ENCODE results near the gene PATE3. TPM values are rescaled to one million over a fixed set of nuclear protein-coding genes. Genes with fewer than 3 reads are reported as not detected.

PATE3 gene
- total RNA-seq, 2 experiments from 2014 or later: not detected

GRCh38 chr11:125778728-125779127, 9.2 kb upstream of the PATE3 start, which contains the start of gene PATE2:
PATE2 (minus strand) TSS chr11:125778828; CDS start chr11:125778773, 55 bp downstream.
- no peak for ATAC-seq (ENCODE audit: low read depth)
- peaks cover 8% of the 10 kb centered on the region for H3K27me3 Mint-ChIP-seq
- no peak within 1 kb of the TSS for H3K27ac Mint-ChIP-seq
- H3K4me1 Mint-ChIP-seq: peaks cover 2% of the 10 kb centered on the region
- no peaks in the 10 kb centered on the region for H3K36me3 Mint-ChIP-seq
- POLR2A ChIA-PET: no interaction called here
- no peak within 1 kb of the TSS for H3K4me3 Mint-ChIP-seq
- DNase-seq: no peak
- H3K9me3 Mint-ChIP-seq: no peaks in the 10 kb centered on the region

GRCh38 chr11:125784678-125785077, 3.2 kb upstream of the PATE3 start:
- no peaks in the 10 kb centered on the region for H3K9me3 Mint-ChIP-seq
- H3K36me3 Mint-ChIP-seq: no peaks in the 10 kb centered on the region
- H3K4me3 Mint-ChIP-seq: no peak overlapping the region
- POLR2A ChIA-PET: no interaction called here
- ATAC-seq (ENCODE audit: low read depth) (no peak), DNase-seq (no peak)
- peaks cover 5% of the 10 kb centered on the region for H3K27me3 Mint-ChIP-seq
- H3K4me1 Mint-ChIP-seq: no peaks in the 10 kb centered on the region
- no peak overlapping the region for H3K27ac Mint-ChIP-seq

- Mint-ChIP-seq H3K27me3 (peaks cover 4% of the 10 kb centered on the region), H3K4me1 (no peaks in the 10 kb centered on the region), H3K36me3 (no peaks in the 10 kb centered on the region), H3K4me3 (no peak overlapping the region), H3K27ac (no peak overlapping the region), H3K9me3 (no peaks in the 10 kb centered on the region)
- no peak for ATAC-seq (ENCODE audit: low read depth)
- no peak for DNase-seq
- POLR2A ChIA-PET: no interaction called here
Observed at GRCh38 chr11:125790825-125791224, 2.9 kb downstream of the PATE3 start.

GRCh38 chr11:125797641-125798040, 9.7 kb downstream of the PATE3 start:
- H3K4me3 Mint-ChIP-seq: no peak overlapping the region
- DNase-seq: no peak
- peaks cover 11% of the 10 kb centered on the region for H3K9me3 Mint-ChIP-seq
- no peaks in the 10 kb centered on the region for H3K4me1 Mint-ChIP-seq
- POLR2A ChIA-PET: no interaction called here
- peaks cover 2% of the 10 kb centered on the region for H3K27me3 Mint-ChIP-seq
- peaks cover 2% of the 10 kb centered on the region for H3K36me3 Mint-ChIP-seq
- no peak for ATAC-seq (ENCODE audit: low read depth)
- H3K27ac Mint-ChIP-seq: no peak overlapping the region

- Mint-ChIP-seq H3K27me3 (peaks cover 2% of the 10 kb centered on the region), H3K9me3 (peaks cover 18% of the 10 kb centered on the region), H3K4me1 (no peaks in the 10 kb centered on the region), H3K27ac (no peak overlapping the region), H3K36me3 (peaks cover 2% of the 10 kb centered on the region), H3K4me3 (no peak overlapping the region)
- no peak for ATAC-seq (ENCODE audit: low read depth)
- no peak for DNase-seq
- POLR2A ChIA-PET: no interaction called here
Observed at GRCh38 chr11:125799808-125800207, 11.9 kb downstream of the PATE3 start.

- no peak overlapping the region for H3K27ac Mint-ChIP-seq
- ATAC-seq (ENCODE audit: low read depth) (no peak), DNase-seq (no peak)
- POLR2A ChIA-PET: no interaction called here
- no peaks in the 10 kb centered on the region for H3K27me3 Mint-ChIP-seq
- H3K4me1 Mint-ChIP-seq: no peaks in the 10 kb centered on the region
- no peak overlapping the region for H3K4me3 Mint-ChIP-seq
- H3K36me3 Mint-ChIP-seq: peaks cover 2% of the 10 kb centered on the region
- peaks cover 18% of the 10 kb centered on the region for H3K9me3 Mint-ChIP-seq
Observed at GRCh38 chr11:125802387-125802786, 14.5 kb downstream of the PATE3 start.

- Mint-ChIP-seq H3K4me3 (no peak overlapping the region), H3K4me1 (no peaks in the 10 kb centered on the region), H3K27me3 (no peaks in the 10 kb centered on the region), H3K27ac (no peak overlapping the region), H3K36me3 (no peaks in the 10 kb centered on the region), H3K9me3 (peaks cover 7% of the 10 kb centered on the region)
- POLR2A ChIA-PET: no interaction called here
- no peak for DNase-seq
- ATAC-seq (ENCODE audit: low read depth): no peak
Observed at GRCh38 chr11:125807909-125808308, 20.0 kb downstream of the PATE3 start.

GRCh38 chr11:125833016-125833415, 45.1 kb downstream of the PATE3 start, which contains the start of gene PATE4:
PATE4 (plus strand) TSS chr11:125833316; CDS start chr11:125833360, 44 bp downstream.
- Mint-ChIP-seq H3K27me3 (peaks cover 10% of the 10 kb centered on the region), H3K36me3 (no peaks in the 10 kb centered on the region), H3K9me3 (no peaks in the 10 kb centered on the region), H3K27ac (no peak within 1 kb of the TSS), H3K4me3 (no peak within 1 kb of the TSS), H3K4me1 (no peaks in the 10 kb centered on the region)
- ATAC-seq (ENCODE audit: low read depth) (no peak), DNase-seq (no peak)
- POLR2A ChIA-PET: no interaction called here

GRCh38 chr11:125835748-125836147, 47.8 kb downstream of the PATE3 start:
- POLR2A ChIA-PET: no interaction called here
- Mint-ChIP-seq H3K27ac (no peak overlapping the region), H3K4me3 (no peak overlapping the region), H3K4me1 (no peaks in the 10 kb centered on the region), H3K27me3 (peaks cover 10% of the 10 kb centered on the region), H3K36me3 (no peaks in the 10 kb centered on the region), H3K9me3 (no peaks in the 10 kb centered on the region)
- DNase-seq (no peak), ATAC-seq (ENCODE audit: low read depth) (no peak)

Other genes starting within 250 kb of the PATE3 start
- gene EI24, start 218.7 kb upstream of the PATE3 start, total RNA-seq: 10 to 100 TPM; 39.0 to 39.2 TPM
- gene STT3A, start 195.3 kb upstream of the PATE3 start, total RNA-seq: 10 to 100 TPM; 86.1 to 86.7 TPM
- gene CHEK1, start 163.0 kb upstream of the PATE3 start, total RNA-seq: 10 to 100 TPM; 61.5 to 66.9 TPM
- gene ACRV1, start 107.3 kb upstream of the PATE3 start, total RNA-seq: not detected
- not detected for gene PATE1, start 41.8 kb upstream of the PATE3 start, total RNA-seq
- not detected for gene PATE2, start 9.3 kb upstream of the PATE3 start, total RNA-seq
- not detected for gene PATE4, start 45.2 kb downstream of the PATE3 start, total RNA-seq
- gene HYLS1, start 99.5 kb downstream of the PATE3 start, total RNA-seq: 10 to 100 TPM in 1 of 2 experiments, 1 to 10 TPM in 1; 9.6 to 10.4 TPM
- gene PUS3, start 115.1 kb downstream of the PATE3 start, total RNA-seq: 10 to 100 TPM; 10.1 to 10.9 TPM
- gene DDX25, start 116.4 kb downstream of the PATE3 start, total RNA-seq: not detected
- not detected for gene VSIG10L2, start 157.9 kb downstream of the PATE3 start, total RNA-seq